Sigmoid colon (tissue), 7 donors: Measurements from ENCODE around the gene SDK1. TPM values are rescaled to one million over a fixed set of nuclear protein-coding genes. Genes with fewer than 3 reads are reported as not detected.

Experiments
- DNase-seq: peaks from one replicate; pipeline ENCODE4 v3.0.0-alpha.2; 2019
- H3K27ac ChIP-seq, 4 donors: fragments of 200-600 bp; sonication (generic); one replicate each; pipeline ENCODE4 v1.5.1; 2016 to 2019; ENCODE audit warnings: mild to moderate bottlenecking in 1 of 4
- H3K27me3 ChIP-seq, 3 donors: fragments of 200-600 bp; sonication (generic); one replicate each; pipeline ENCODE4 v1.5.1; 2019; ENCODE audit warnings: mild to moderate bottlenecking in 1 of 3
- H3K36me3 ChIP-seq, 4 donors: fragments of 200-600 bp; sonication (generic); one replicate each; pipeline ENCODE4 v1.5.1; 2016 to 2019
- H3K4me1 ChIP-seq, 4 donors: fragments of 200-600 bp; sonication (generic); one replicate each; pipeline ENCODE4 v1.5.1; 2017 to 2019
- H3K4me3 ChIP-seq, 4 donors: fragments of 200-600 bp; sonication (generic); one replicate each; pipeline ENCODE4 v1.5.1; 2017 to 2019; ENCODE audit warnings: mild to moderate bottlenecking in 2 of 4, moderate library complexity in 1 of 4
- H3K9me3 ChIP-seq, 4 donors: fragments of 200-600 bp in 3 of 4; sonication (generic) in 3 of 4; one replicate each; pipeline versions ENCODE4 v1.5.1 to v1.6.1; 2013 to 2019
- CTCF ChIP-seq, 4 experiments: fragments of 450-650 bp in 3 of 4; fragments of 200-600 bp in 1 of 4; IDR thresholded peaks; one replicate each; pipeline ENCODE4 v1.5.1; 2016 to 2019; ENCODE audit warnings: antibody characterized with exemption in 4 of 4, mild to moderate bottlenecking in 3 of 4, moderate library complexity in 2 of 4
- EP300 ChIP-seq, 4 donors: sonication (generic); formaldehyde crosslinking; IDR thresholded peaks; one replicate each; pipeline ENCODE4 v1.6.1; 2017; ENCODE audit warnings: antibody characterized with exemption in 4 of 4
- POLR2A ChIP-seq, 2 donors: fragments of 450-650 bp; IDR thresholded peaks; one replicate each; pipeline ENCODE4 v1.6.1; 2016; ENCODE audit warnings: antibody characterized with exemption in 2 of 2, mild to moderate bottlenecking in 2 of 2, moderate library complexity in 2 of 2
- POLR2AphosphoS5 ChIP-seq, 4 donors: sonication (generic); formaldehyde crosslinking; IDR thresholded peaks; one replicate each; pipeline ENCODE4 v1.6.1; 2017; ENCODE audit warnings: antibody characterized with exemption in 4 of 4
- WGBS, 2 donors: extraction: QIAGEN DNeasy Blood & Tissue Kit; methylation state at CpG; one replicate each; pipeline ENCODE4 v1.1.7; 2013; 5-methylcytosine and 5-hydroxymethylcytosine counted together
- intact Hi-C: fragments of 100-400 bp; cut with DNase I; formaldehyde crosslinking; loops from one replicate; pipeline ENCODE4 v1.15.1; 2023
- polyA plus RNA-seq, 3 donors: library from polyadenylated mRNA; stranded (reverse); fragments of 200-250 nt; gene quantifications; one replicate each; pipeline ENCODE4 v1.2.3, GENCODE V29; 2013
- total RNA-seq, 4 donors: library from RNA; depleted of rRNA; stranded (reverse); fragments of >200 nt; gene quantifications; one replicate each; pipeline ENCODE4 v1.1.0, GENCODE V29; 2016
- donor health status: healthy with polysubstance abuse.
- donor health status: Bipolar disorder and iron deficiency.
- donor health status: healthy.

The SDK1 gene
- total and polyA plus RNA-seq, 7 donors = under 0.01 to 23.0 (median 10.0) TPM; not detected in 1

- Histone ChIP-seq H3K9me3 (no peaks in the 10 kb centered on the region), H3K36me3 (no peaks in the 10 kb centered on the region), H3K4me1 (peaks cover 0 to 12% (median 9%) of the 10 kb centered on the region in 4 donors), H3K4me3 (no peak overlapping the region), H3K27me3 (no peaks in the 10 kb centered on the region), H3K27ac (no peak overlapping the region)
- intact Hi-C loops = no loop called here
- DNase-seq = no peak
- no peak for TF ChIP-seq POLR2AphosphoS5 (IDR thresholded peaks at IDR 0.05)
- no peak for TF ChIP-seq EP300 (IDR thresholded peaks at IDR 0.05)
- TF ChIP-seq POLR2A (IDR thresholded peaks at IDR 0.05) = no peak
- TF ChIP-seq CTCF (IDR thresholded peaks at IDR 0.05) = no peak
- WGBS, 2 donors = 85 to 87% methylated on average over 5 of the region's 5 CpGs
Observed at GRCh38 chr7:4021413-4021812, 720.4 kb downstream of the SDK1 start.

GRCh38 chr7:4022265-4022664, 721.2 kb downstream of the SDK1 start:
- intact Hi-C loops = no loop called here
- Histone ChIP-seq H3K27me3 (no peaks in the 10 kb centered on the region), H3K36me3 (no peaks in the 10 kb centered on the region), H3K4me1 (peaks cover 0 to 12% (median 9%) of the 10 kb centered on the region in 4 donors), H3K9me3 (no peaks in the 10 kb centered on the region), H3K4me3 (no peak overlapping the region), H3K27ac (no peak overlapping the region)
- DNase-seq = no peak
- TF ChIP-seq EP300 (IDR thresholded peaks at IDR 0.05) = no peak
- WGBS, 2 donors = 79 to 84% methylated on average over 7 of the region's 7 CpGs

GRCh38 chr7:4023502-4023901, 722.5 kb downstream of the SDK1 start:
- WGBS, 2 donors = 90 to 91% methylated on average over 10 of the region's 10 CpGs
- DNase-seq = no peak
- H3K4me1 ChIP-seq = peaks cover 0 to 12% (median 9%) of the 10 kb centered on the region in 4 donors
- no peak overlapping the region for H3K27ac ChIP-seq
- H3K9me3 ChIP-seq = no peaks in the 10 kb centered on the region
- H3K36me3 ChIP-seq = no peaks in the 10 kb centered on the region
- intact Hi-C loops = no loop called here
- H3K27me3 ChIP-seq = no peaks in the 10 kb centered on the region
- no peak overlapping the region for H3K4me3 ChIP-seq
- TF ChIP-seq POLR2A (IDR thresholded peaks at IDR 0.05) = no peak
- TF ChIP-seq CTCF (IDR thresholded peaks at IDR 0.05) = no peak
- no peak for TF ChIP-seq POLR2AphosphoS5 (IDR thresholded peaks at IDR 0.05)
- TF ChIP-seq EP300 (IDR thresholded peaks at IDR 0.05) = no peak

- intact Hi-C loops = no loop called here
- H3K36me3 ChIP-seq = no peaks in the 10 kb centered on the region
- H3K9me3 ChIP-seq = no peaks in the 10 kb centered on the region
- H3K4me3 ChIP-seq = no peak overlapping the region
- no peaks in the 10 kb centered on the region for H3K27me3 ChIP-seq
- DNase-seq = no peak
- TF ChIP-seq EP300 (IDR thresholded peaks at IDR 0.05) = no peak
- no peak for TF ChIP-seq POLR2A (IDR thresholded peaks at IDR 0.05)
- H3K4me1 ChIP-seq = peaks cover 0 to 12% (median 9%) of the 10 kb centered on the region in 4 donors
- WGBS, 2 donors = 47 to 81% methylated on average over 1 of the region's 1 CpG
- no peak overlapping the region for H3K27ac ChIP-seq
Observed at GRCh38 chr7:4024133-4024532, 723.1 kb downstream of the SDK1 start.

- H3K9me3 ChIP-seq = no peaks in the 10 kb centered on the region
- no peak for DNase-seq
- intact Hi-C loops = no loop called here
- TF ChIP-seq POLR2AphosphoS5 (IDR thresholded peaks at IDR 0.05) = no peak
- TF ChIP-seq POLR2A (IDR thresholded peaks at IDR 0.05) = no peak
- no peak for TF ChIP-seq EP300 (IDR thresholded peaks at IDR 0.05)
- TF ChIP-seq CTCF (IDR thresholded peaks at IDR 0.05) = no peak
- no peak overlapping the region for H3K4me3 ChIP-seq
- WGBS, 2 donors = 87 to 91% methylated on average over 7 of the region's 7 CpGs
- H3K27me3 ChIP-seq = no peaks in the 10 kb centered on the region
- H3K36me3 ChIP-seq = no peaks in the 10 kb centered on the region
- H3K4me1 ChIP-seq = peaks cover 0 to 12% (median 9%) of the 10 kb centered on the region in 4 donors
- H3K27ac ChIP-seq = no peak overlapping the region
Observed at GRCh38 chr7:4024806-4025205, 723.8 kb downstream of the SDK1 start.

- TF ChIP-seq POLR2A (IDR thresholded peaks at IDR 0.05) = no peak
- no peak for TF ChIP-seq POLR2AphosphoS5 (IDR thresholded peaks at IDR 0.05)
- no peak for TF ChIP-seq EP300 (IDR thresholded peaks at IDR 0.05)
- no peak for TF ChIP-seq CTCF (IDR thresholded peaks at IDR 0.05)
- H3K4me3 ChIP-seq = no peak overlapping the region
- no peaks in the 10 kb centered on the region for H3K9me3 ChIP-seq
- intact Hi-C loops = no loop called here
- H3K4me1 ChIP-seq = peaks cover 0 to 14% (median 10%) of the 10 kb centered on the region in 4 donors
- no peak for DNase-seq
- WGBS, 2 donors = 87 to 95% methylated on average over 12 of the region's 12 CpGs
- no peaks in the 10 kb centered on the region for H3K36me3 ChIP-seq
- H3K27me3 ChIP-seq = no peaks in the 10 kb centered on the region
- peak overlapping the region in 2 of 4 donors; percentile 26 to 48 for H3K27ac ChIP-seq
Observed at GRCh38 chr7:4025210-4025609, 724.2 kb downstream of the SDK1 start.
